GM10248 (cell line): Measurements from ENCODE around the gene TRMT2A.

ENCODE experiments used
- CTCF ChIA-PET: fragments of 300-600 bp; sonication (Branson Sonifier 250); formaldehyde crosslinking; extraction: SDS; loops from one replicate; lab custom pipeline; 2021; ENCODE audit warnings: antibody characterized with exemption; lab: Yijun Ruan, JAX
- POLR2A ChIA-PET: fragments of 350-650 bp; sonication (Branson Sonifier 250); formaldehyde crosslinking; extraction: SDS; loops from one replicate; lab custom pipeline; 2020; ENCODE audit warnings: antibody characterized with exemption; lab: Yijun Ruan, JAX
- DNase-seq: peaks from one replicate; pipeline ENCODE4 v3.0.0; 2012; ENCODE audit errors: extremely low spot score
- CTCF ChIP-seq: IDR thresholded peaks from 2 replicates; pipeline ENCODE4 v1.5.1; 2012; ENCODE audit warnings: mild to moderate bottlenecking, low read depth; ENCODE audit errors: extremely low read depth, missing control alignments, control extremely low read depth

Gene TRMT2A

GRCh38 chr22:20123366-20124082 lies 6.5 kb upstream of the TRMT2A start:
- CTCF ChIA-PET: no interaction called here
- no peak for DNase-seq
- POLR2A ChIA-PET: interaction anchor here (0.6 kb wide), 1 partner anchor 883 kb away, joined by 5 read pairs; no protein-coding TSS in a partner anchor
- TF ChIP-seq CTCF: no peak

- no peak for DNase-seq
- POLR2A ChIA-PET: no interaction called here
- no peak for TF ChIP-seq CTCF
- CTCF ChIA-PET: interaction anchor here (2.3 kb wide), 1 partner anchor 8 kb away, joined by 8 read pairs; no protein-coding TSS in a partner anchor
Observed at GRCh38 chr22:20121856-20122415, 4.9 kb upstream of the TRMT2A start.

- no peak for DNase-seq
- TF ChIP-seq CTCF: no peak
- CTCF ChIA-PET: interaction anchor here (2.2 kb wide), 1 partner anchor 11 kb away, joined by 10 read pairs; no protein-coding TSS in a partner anchor
- POLR2A ChIA-PET: interaction anchor here (1.6 kb wide), 1 partner anchor 42 kb away, joined by 4 read pairs; no protein-coding TSS in a partner anchor
Observed at GRCh38 chr22:20118300-20119020, 1.4 kb upstream of the TRMT2A start.

GRCh38 chr22:20117633-20118299 lies 740 bp upstream of the TRMT2A start:
- no peak for TF ChIP-seq CTCF
- POLR2A ChIA-PET: interaction anchor here (0.8 to 1.6 kb wide), 3 partner anchors 10 to 42 kb away, joined by 3 to 4 read pairs (median 3); no protein-coding TSS in a partner anchor
- peak; percentile 72 for DNase-seq
- CTCF ChIA-PET: interaction anchor here (1.1 to 2.2 kb wide), 2 partner anchors 9 to 12 kb away, joined by 3 to 10 read pairs; no protein-coding TSS in a partner anchor

- ChIA-PET POLR2A (no interaction called here), CTCF (interaction anchor here (1.1 kb wide), 1 partner anchor 8 kb away, joined by 3 read pairs; no protein-coding TSS in a partner anchor)
- peak; percentile 43 for DNase-seq
- TF ChIP-seq CTCF: no peak
Observed at GRCh38 chr22:20116376-20116950, 563 bp downstream of the TRMT2A start.
